Ishikawa (cell line): ENCODE results near the gene GMDS.

ENCODE experiments used
- CEBPB ChIP-seq: IDR thresholded peaks from 2 replicates; pipeline ENCODE4 v1.6.1; 2012
- CREB1 ChIP-seq: IDR thresholded peaks from 2 replicates; pipeline ENCODE4 v1.6.1; 2012; ENCODE audit warnings: low read depth
- EGR1 ChIP-seq: IDR thresholded peaks from 2 replicates; pipeline ENCODE4 v1.6.1; 2012
- EP300 ChIP-seq: IDR thresholded peaks from 2 replicates; pipeline ENCODE4 v1.6.1; 2012; ENCODE audit warnings: borderline replicate concordance
- FOXM1 ChIP-seq: IDR thresholded peaks from 2 replicates; pipeline ENCODE4 v1.6.1; 2012; ENCODE audit warnings: low read depth, borderline replicate concordance
- NFIC ChIP-seq: IDR thresholded peaks from 2 replicates; pipeline ENCODE4 v1.6.1; 2012
- RAD21 ChIP-seq: IDR thresholded peaks from 2 replicates; pipeline ENCODE4 v1.6.1; 2012; ENCODE audit warnings: low read depth
- REST ChIP-seq: IDR thresholded peaks from 2 replicates; pipeline ENCODE4 v1.6.1; 2012; ENCODE audit warnings: low read depth, mild to moderate bottlenecking
- TAF1 ChIP-seq: IDR thresholded peaks from 2 replicates; pipeline ENCODE4 v1.6.1; 2012; ENCODE audit warnings: low read depth, mild to moderate bottlenecking
- TCF12 ChIP-seq: IDR thresholded peaks from 2 replicates; pipeline ENCODE4 v1.6.1; 2012; ENCODE audit warnings: low read depth
- TEAD4 ChIP-seq: IDR thresholded peaks from 2 replicates; pipeline ENCODE4 v1.6.1; 2012
- YY1 ChIP-seq: IDR thresholded peaks from 2 replicates; pipeline ENCODE4 v1.6.1; 2012; ENCODE audit warnings: low read depth
- ZBTB7A ChIP-seq: IDR thresholded peaks from 2 replicates; pipeline ENCODE4 v1.6.1; 2012; ENCODE audit warnings: low read depth
- TF ChIP-seq, protein P1 (sequence below): IDR thresholded peaks from 2 replicates; pipeline ENCODE4 v1.6.1; 2012
- TF ChIP-seq, protein P2 (sequence below): IDR thresholded peaks from 2 replicates; pipeline ENCODE4 v1.6.1; 2012

GMDS gene

DNA sequence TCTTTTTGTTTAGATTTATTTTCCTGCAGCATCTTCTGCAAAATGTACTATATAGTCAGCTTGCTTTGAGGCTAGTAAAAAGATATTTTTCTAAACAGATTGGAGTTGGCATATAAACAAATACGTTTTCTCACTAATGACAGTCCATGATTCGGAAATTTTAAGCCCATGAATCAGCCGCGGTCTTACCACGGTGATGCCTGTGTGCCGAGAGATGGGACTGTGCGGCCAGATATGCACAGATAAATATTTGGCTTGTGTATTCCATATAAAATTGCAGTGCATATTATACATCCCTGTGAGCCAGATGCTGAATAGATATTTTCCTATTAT lies 632.5 kb downstream of the GMDS start:
- no peak for TF ChIP-seq RAD21
- no peak for TF ChIP-seq NFIC
- TF ChIP-seq REST, result no peak
- TF ChIP-seq, protein P1, sequence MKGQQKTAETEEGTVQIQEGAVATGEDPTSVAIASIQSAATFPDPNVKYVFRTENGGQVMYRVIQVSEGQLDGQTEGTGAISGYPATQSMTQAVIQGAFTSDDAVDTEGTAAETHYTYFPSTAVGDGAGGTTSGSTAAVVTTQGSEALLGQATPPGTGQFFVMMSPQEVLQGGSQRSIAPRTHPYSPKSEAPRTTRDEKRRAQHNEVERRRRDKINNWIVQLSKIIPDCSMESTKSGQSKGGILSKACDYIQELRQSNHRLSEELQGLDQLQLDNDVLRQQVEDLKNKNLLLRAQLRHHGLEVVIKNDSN, result no peak
- TF ChIP-seq CREB1, result no peak
- TF ChIP-seq, protein P2, sequence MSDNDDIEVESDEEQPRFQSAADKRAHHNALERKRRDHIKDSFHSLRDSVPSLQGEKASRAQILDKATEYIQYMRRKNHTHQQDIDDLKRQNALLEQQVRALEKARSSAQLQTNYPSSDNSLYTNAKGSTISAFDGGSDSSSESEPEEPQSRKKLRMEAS, result no peak

GRCh38 chr6:1612299-1612973 lies 633.0 kb downstream of the GMDS start:
- TF ChIP-seq RAD21, result no peak
- no peak for TF ChIP-seq FOXM1
- TF ChIP-seq YY1, result no peak
- TF ChIP-seq REST, result no peak
- no peak for TF ChIP-seq ZBTB7A
- TF ChIP-seq, protein P2, result no peak
- no peak for TF ChIP-seq TEAD4
- TF ChIP-seq EGR1, result no peak
- TF ChIP-seq CEBPB, result no peak
- TF ChIP-seq TAF1, result no peak
- no peak for TF ChIP-seq NFIC
- TF ChIP-seq TCF12, result no peak
- no peak for TF ChIP-seq CREB1
- no peak for TF ChIP-seq EP300
- TF ChIP-seq, protein P1, result no peak

GRCh38 chr6:1611572-1612298 lies 633.7 kb downstream of the GMDS start:
- no peak for TF ChIP-seq FOXM1
- TF ChIP-seq REST, result no peak

GRCh38 chr6:1611322-1611571 lies 634.2 kb downstream of the GMDS start:
- TF ChIP-seq CEBPB (no peak), YY1 (no peak), FOXM1 (no peak), TEAD4 (no peak), NFIC (no peak), RAD21 (no peak), ZBTB7A (no peak), EGR1 (no peak), TAF1 (no peak), REST (no peak), CREB1 (no peak), EP300 (no peak), TCF12 (no peak)
- TF ChIP-seq, protein P2, result no peak
- TF ChIP-seq, protein P1, result no peak
